Measurements from ENCODE around the gene CCDC184.
"Not testable (repeated sequence)": the region's sequence is repeated elsewhere in the genome, so short reads cannot be mapped to it uniquely, and the experiment has no call there.

The CCDC184 gene

DNA sequence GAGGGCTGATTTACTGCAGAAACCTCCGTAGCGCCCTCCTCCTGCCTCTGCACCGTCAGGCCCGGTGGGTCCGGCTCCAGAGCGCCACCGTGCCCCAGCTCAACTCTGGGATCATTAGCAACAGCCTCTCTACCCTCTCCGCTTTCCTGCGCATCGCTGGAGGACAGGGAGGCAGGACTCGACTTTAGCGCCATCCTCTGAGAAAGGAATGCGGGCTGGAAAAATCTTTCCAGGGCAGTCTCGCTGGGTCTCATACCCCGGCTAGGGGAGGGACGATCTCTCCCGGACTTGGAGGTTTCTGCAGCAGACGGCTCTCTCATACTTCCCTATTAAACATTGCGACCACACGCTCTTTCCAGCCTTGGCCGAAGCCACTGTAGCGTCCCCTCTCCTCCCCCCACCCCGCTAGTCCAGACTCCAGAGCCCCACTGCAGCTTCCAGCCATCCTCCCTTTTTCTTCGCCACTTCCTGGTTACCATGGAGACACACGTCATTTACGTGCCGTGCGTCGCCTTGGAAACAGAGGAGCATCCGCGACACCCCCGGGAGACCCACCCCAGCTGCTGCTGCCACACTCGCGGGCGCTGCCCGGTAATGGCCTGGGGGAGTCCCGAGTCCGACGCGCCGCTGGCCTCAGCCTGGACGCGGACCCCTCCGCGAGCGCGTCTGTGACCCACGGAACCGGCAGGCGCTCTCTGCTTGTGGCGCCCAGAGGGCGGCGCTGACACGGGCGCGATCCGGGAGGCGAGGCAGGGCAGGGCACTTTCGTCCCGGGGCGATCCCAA, at the start of gene CCDC184:
Gene CCDC184 (plus strand): TSS at position 554 of the 785 bp plus-strand sequence. CDS start 479 bp downstream, outside the sequence.
- peak; percentile 44 to 69 for DNase-seq (ENCODE audit: low read depth in 1 of 2, low spot score in 1 of 2)

DNA sequence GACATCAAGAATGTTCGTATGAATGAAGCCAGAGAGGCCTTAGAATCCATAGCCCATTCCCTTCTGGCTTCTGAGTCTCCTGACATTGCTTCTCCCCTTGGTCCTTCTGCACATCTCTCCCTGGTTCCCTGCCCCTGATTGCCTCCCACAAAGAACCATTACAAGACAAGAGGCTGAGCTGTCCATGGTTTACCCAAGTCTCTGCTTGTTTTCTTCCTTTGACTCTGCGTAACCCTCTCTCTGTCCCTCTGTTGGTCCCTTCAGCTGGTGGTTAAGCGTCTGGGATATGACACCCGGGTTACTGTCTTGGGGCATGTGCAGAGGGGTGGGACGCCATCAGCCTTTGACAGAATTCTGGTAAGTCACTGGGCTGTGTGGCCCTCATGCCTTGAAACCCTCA, 48.4 kb upstream of the CCDC184 start:
- DNase-seq (ENCODE audit: low read depth in 1 of 2, low spot score in 1 of 2) = no peak

DNA sequence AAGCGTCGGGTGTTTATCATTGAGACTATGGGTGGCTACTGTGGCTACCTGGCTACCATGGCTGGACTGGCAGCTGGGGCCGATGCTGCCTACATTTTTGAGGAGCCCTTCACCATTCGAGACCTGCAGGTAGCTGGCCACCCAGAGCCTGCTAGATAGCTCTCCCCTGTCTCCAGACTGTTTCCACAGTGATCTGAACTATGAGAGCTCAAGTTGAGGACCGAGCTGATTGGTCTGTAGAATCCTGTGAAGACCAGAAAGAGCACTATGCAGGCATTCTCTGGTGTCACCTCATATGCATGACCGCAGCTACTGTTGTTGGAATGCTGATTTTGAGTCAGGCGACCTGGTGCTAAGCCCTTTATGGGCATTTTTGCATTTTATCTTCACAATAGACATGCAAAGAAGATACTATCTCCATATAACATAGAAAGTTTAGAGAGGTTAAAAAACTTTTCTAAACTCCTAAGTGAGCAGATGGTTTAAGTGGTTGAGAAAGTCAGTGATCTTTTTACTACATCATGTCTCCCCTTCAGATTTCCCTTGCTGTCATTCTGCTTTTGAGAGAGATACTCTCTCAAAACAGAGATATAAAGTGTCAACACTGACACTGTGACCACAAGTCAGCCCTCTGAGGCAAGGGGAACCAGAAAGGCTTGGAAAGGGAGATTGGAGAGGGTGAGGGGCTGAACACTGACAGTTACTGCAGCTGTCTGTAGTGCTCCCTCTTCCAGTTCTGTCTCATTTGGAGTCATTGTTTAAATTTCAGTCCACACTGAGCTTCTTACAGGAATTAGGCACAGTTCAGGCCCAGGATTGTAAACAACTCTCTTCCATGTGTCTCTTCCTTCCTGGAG, 40.4 kb upstream of the CCDC184 start:
- no peak for DNase-seq (ENCODE audit: low read depth in 1 of 2, low spot score in 1 of 2)

DNA sequence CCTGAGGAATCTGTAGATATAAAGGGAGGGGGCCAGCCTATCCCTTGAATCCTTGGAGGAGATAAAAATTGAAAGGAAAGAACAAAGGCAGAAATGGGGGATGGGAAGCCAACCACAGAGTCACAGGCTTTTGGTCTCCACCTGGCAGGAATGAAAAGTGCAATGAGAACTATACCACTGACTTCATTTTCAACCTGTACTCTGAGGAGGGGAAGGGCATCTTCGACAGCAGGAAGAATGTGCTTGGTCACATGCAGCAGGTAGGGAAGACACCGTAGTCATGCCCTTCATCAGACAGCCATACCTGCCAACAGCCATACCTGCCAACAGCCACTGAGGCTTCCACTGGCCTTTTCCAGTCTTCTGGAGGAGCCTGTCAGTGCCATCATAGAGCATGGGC, 39.5 kb upstream of the CCDC184 start:
- DNase-seq (ENCODE audit: low read depth in 1 of 2, low spot score in 1 of 2) = no peak

DNA sequence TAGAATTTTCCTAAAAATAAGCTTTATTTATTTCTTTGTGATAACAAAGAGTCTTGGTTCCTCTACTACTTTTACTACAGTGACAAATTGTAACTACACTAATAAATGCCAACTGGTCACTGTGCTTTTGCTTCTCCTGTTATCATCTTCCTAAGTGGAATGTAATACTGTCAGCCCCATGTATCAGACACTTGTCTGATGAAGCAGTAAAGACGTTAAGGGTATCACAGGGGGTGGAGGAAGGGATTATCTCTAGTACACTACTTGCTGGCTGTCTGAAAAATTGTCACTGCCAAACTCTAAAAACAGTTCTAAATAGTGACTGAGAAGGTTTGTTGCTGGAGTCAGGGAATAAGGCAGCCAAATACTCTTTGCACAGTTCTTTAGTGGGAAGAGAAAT, 37.5 kb upstream of the CCDC184 start:
- no peak for DNase-seq (ENCODE audit: low read depth in 1 of 2, low spot score in 1 of 2)

DNA sequence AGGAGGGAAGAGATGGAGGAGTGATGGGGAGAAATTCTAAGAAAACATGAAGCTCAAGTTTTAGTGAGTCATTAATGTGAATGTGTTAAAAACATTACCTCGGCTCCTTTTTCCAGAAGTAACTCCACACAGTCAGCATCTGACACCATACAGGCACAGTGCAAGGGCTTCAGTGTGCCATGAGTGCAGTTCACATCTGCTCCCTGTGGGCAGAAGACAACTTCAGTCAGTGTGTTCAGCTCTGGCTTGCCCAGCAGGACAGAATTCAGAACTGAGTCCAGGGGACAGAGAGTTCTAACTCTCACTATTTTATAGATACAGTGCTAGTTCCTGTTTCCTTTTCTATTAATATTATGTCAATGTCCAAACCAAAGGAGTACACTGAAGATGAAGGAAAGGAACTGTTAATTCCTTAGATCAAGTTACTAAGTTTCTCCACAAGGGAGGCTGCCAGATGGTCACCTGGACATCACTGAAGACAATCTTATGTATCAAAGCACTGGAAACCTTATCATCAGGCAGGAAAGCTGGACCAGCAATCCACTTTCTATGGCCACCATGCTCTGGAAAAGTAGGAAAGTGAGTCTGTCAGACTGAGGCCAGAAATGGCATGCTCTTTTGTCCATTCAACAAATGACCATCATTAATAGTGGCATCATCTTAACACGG, 32.2 kb upstream of the CCDC184 start:
- DNase-seq (ENCODE audit: low read depth in 1 of 2, low spot score in 1 of 2) = no peak

DNA sequence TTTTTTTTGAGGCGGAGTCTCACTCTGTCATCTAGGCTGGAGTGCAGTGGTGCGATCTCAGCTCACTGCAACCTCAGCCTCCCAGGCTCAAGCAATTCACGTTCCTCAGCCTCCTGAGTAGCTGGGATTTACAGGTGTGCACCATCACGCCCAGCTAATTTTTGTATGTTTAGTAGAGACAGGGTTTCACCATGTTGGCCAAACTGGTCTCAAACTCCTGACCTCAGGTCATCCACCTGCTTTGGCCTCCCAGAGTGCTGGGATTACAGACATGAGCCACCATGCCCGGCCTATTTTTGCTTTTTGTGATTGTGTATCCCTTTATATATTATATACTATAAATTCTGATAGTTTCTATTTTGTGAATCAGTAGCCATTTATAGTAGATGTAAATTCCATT, 27.7 kb upstream of the CCDC184 start:
- not testable (repeated sequence) for DNase-seq (ENCODE audit: low read depth in 1 of 2, low spot score in 1 of 2)

DNA sequence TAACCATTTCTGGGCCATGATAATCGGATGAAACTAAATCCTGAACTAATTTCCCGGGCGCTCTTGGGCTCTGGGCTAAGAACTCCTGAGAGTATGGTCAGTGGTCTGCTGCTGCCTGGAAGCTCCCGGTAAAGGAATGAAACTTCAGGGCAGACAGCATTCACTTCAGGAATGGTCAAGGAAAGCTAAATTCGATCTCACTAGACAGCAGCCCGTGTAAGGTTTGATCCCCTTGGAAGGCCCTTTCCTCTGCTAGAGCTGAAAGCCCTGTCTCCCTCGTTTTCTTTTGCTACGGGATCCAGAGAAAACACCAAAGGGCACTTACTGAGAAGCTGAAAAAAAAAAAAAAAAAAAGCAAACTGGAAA, 26.8 kb upstream of the CCDC184 start:
- no peak for DNase-seq (ENCODE audit: low read depth in 1 of 2, low spot score in 1 of 2)

DNA sequence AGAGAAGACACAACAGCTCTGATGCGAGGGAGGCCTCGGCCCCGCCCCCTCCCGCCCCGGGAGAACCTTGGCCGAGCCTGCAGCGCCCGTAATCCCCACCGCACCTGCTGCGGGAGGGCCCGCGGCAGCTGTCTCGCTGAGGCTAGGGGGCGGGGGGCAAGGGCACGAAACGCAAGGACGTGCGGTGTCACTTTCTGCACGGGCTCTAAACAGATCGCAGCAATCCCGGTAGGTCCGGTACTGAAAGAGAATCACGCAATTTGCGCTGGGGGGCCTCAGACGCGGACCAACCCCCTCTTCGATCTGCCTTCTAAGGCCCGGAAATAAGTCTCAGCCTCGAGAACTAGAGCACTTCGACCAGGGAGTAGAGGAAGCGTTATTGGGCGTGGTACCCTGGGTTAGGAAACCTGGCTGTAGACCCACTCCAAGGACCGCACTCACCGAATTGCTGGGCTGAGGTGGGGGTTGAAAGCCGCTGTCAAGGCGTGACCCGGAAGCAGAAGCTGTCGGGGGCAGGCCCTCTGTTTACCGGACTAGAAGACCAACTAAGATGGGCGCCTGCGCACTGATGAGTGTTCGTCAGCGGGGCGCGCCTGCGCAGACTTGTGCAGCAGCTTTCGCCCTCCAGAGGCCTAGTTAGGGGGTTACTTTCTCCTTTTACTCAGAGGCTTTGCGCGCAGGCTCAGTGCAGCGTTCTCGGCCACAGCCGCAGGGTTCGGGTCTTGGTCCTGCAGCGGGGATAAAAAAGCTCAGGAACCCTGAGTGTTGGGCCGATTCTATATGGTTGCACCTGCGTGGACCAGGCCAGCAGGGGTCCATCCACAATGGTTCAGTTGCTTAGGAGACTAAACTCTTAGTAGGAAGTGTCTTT, 26.2 kb upstream of the CCDC184 start, which contains the start of gene ASB8:
Gene ASB8 (minus strand): TSS at position 498 of the 871 bp plus-strand sequence. CDS start 4,019 bp downstream, outside the sequence.
- peak; percentile 97 to 99 for DNase-seq (ENCODE audit: low read depth in 1 of 2, low spot score in 1 of 2)

DNA sequence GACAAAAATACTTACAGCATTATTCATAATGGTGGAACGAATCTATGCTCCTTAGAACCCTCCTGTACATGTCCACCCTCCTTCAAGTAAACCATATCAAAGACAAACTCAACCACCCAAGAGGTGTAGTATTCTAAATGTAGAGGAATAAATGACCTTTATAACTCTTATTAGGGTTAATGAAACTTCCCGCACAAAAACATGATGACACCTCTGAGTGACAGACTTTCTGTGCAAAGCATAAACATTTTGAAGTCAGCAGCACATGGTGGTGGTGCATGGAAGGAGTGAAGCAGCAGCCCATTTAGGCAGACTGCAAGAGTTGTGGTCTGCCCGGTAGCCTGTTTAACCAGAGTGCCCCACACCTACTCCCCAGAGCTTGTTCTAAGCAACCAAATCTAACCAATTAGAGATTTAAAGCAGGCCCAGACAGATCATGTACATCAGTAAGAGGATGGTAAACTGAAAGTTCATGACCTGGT, 25.5 kb upstream of the CCDC184 start:
- DNase-seq (ENCODE audit: low read depth in 1 of 2, low spot score in 1 of 2) = no peak

DNA sequence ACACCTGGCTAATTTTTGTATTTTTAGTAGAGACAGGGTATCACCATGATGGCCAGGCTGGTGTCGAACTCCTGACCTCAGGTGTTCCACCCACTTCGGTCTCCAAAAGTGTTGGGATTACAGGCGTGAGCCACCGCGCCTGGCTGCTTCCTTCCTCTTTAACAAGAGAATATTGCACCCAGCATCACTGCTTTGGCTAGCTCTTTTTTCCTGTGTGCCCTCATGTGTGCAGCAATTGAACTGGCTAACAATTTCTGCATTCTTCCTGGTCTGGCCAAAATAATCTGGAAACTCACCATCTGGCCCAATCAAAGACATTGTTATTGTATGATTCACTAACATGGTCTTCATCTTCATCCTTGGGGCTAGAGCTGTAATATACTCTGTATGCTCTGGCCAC, 23.4 kb upstream of the CCDC184 start:
- DNase-seq (ENCODE audit: low read depth in 1 of 2, low spot score in 1 of 2) = no peak

DNA sequence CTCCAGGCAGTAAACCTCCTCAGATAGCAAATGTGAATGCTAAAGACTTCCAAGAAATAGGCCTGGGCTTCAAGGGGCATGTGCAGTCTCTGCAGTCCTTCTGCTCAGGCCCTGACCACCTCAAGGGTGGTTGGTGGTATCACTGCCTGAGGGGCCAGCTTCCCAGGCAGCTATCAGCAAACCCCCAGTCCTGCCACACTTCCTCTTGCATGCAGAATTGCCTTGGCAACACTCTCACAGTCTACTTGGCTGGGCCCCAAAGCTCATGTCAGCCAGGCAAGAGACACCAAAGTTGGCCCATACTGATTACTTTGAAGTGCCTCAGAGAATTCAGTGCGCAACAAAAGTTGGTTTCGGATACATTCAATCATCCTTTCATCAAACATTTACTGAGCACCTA, 22.6 kb upstream of the CCDC184 start:
- DNase-seq (ENCODE audit: low read depth in 1 of 2, low spot score in 1 of 2) = no peak

DNA sequence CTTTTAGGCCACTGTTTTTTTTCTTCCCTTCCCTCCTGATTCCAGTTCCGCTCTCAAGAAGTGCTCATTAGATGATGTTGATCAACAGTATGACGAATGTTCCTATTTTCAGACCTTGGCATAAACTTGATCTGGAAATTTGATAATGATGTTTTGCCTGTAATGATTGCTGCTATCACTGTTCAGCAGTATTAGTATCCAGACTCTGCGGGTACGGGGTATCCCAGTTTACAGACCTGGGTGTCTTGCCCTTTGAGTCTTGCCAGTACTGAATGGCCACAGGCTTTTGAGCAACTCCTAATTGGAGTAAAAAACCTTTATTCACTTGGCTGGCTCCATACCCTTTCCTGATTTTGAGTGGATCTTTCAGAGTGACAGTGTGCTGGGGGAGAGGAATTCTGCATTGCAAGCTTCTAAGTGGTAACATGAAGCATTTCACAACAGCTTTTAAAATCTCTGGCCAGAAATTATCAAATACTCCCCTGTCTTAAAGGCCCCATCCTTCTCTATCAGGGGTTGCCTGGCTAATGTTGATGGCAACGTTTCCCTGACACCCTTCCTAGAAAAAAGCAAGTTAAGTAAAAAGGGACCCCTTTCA, 20.2 kb upstream of the CCDC184 start:
- no peak for DNase-seq (ENCODE audit: low read depth in 1 of 2, low spot score in 1 of 2)

DNA sequence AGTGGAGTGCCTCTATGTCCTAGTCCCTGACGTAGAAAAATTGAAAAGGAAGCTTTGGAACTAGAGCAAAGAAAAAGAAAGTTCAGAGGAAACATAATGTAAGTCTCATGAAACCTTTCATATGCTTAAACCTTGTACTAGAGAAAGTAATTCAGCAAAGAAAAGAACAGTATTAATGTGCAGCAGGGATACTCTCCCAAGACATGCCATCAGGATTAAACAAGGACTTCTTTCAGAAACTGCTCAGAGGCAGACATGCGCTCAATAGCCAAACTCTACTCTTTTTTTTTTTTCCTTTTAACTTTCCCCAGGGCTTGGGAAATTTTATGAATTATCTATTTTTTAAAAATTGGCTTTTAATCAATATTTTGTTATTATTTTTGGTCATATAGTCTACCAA, 19.0 kb upstream of the CCDC184 start:
- no peak for DNase-seq (ENCODE audit: low read depth in 1 of 2, low spot score in 1 of 2)

DNA sequence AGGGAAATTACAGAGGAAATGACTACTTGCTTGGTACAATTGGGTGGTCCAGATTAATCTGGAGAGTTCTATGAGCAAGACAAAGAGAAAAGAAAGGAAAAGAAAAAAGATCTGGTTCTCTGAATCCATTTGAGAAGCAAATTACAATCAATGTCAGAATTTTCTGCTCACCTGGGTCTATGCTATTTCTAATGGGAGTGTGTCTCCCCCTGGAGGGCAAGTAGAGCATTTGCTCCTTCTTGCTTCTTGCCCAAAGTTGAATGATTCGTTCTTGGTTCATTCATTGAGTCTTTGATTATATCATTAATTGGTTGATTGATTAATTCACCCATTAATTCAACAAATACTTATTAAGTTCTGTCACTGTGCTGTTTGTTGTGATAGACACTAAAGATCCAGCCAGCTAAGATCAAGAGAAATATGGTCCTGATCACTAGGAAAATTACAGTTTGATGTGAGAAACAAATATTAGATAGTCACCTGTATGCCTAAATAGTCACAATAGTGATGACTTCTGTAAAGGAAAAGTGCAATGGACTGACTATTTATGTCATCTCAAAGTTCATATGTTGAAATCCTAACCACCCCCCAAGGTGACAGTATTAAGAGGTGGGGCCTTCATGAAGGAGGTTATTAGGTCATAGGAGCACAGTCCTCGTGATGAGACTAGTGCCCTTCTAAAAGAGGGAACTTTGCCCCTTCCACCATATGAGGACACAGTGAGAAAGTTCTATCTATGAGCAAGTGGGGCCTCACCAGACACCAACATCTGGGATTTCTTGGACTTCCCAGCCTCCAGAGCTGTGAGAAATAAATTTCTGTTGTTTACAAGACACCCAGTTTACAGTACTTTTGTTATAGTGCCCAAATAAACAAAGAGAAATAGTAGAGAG, 18.1 kb upstream of the CCDC184 start:
- peak in 1 of 2 donors; percentile 44 for DNase-seq (ENCODE audit: low read depth in 1 of 2, low spot score in 1 of 2)

DNA sequence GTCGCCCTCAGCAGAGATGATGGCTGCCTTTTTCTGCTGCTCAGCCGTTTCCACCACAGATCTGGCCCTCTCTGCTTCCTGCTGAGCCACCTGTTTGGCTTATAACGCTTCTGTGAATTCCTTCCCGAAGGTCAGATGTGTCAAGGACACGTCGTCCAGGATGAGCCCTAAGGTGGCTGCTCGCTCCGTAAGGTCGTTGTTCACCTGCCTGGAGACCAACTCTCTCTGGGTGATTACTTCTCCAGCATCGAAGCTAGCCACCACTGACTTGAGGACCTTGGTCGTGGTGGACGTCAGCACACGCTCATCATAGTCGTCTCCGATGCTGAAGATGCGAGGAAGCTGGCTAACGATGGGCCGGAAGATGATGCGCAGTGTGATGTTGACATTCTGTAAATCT, 14.4 kb upstream of the CCDC184 start:
- DNase-seq (ENCODE audit: low read depth in 1 of 2, low spot score in 1 of 2) = no peak

DNA sequence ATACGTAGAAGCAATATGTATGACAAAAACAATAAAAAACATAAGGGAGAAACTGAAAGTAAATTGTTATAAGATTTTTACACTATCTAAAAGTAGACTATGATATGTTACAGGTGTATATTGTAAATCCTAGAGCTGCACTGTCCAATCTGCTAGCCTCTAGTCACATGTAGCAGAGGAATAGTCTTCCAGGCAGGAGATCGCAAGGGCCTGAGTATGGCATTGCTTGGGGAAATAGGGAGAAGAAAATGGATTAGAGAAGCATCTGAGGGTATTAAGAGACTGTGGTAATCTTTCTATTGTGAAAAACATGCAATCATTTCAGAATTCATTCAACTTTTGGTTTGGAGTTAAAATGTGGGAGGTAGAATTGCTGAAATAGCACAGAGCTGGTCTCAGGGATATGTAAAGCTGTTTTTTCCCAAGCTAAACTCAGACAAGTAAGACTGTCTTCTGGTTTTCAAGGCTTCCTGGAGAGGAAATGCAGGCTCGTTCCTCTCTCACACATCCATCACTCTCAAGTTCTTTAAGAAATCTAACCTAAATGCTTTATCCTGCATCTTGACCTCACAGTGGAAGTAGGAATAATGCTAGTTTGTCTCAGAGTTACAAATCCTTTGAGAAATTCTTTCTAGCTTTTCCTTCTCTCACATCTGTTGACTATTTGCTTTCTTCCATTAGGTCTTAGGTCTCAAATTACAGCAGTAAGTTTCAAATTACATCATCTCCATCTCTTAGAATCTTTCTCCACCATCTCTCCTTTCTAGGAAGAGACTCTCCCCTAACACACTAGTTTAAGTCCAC, 7.6 kb upstream of the CCDC184 start:
- no peak for DNase-seq (ENCODE audit: low read depth in 1 of 2, low spot score in 1 of 2)

DNA sequence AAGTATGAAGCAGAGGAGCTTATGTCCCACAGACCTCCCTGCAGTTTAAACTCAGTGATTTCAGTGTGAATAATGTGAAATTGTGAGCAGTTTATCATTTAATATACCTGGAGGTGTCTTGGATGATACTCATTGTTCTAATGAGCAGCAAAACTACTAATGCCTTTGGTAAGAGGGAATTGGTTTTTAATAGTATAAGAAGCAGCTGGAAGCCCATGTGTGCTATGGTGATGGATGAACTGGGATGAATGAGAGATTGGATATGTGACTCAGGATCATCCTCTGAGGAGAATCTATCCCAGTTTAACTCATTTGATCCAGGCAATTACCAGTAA, 7.1 kb upstream of the CCDC184 start:
- DNase-seq (ENCODE audit: low read depth in 1 of 2, low spot score in 1 of 2) = no peak

All from activated CD4-positive, alpha-beta T cell treated with anti-CD3 and anti-CD28 coated beads, Interleukin-2, amount 50 U/mL, for 24 hours (primary cell).